Esophagus squamous epithelium (tissue), 5 donors: ENCODE data around the gene CCNF. TPM values are rescaled to one million over a fixed set of nuclear protein-coding genes. Genes with fewer than 3 reads are reported as not detected.

Experiments
- DNase-seq: peaks from one replicate; lab custom pipeline; 2025; lab: John Stamatoyannopoulos, UW
- H3K27ac ChIP-seq, 4 donors: fragments of 200-600 bp; sonication (generic); one replicate each; pipeline ENCODE4 v1.5.1; 2016 to 2019; ENCODE audit warnings: mild to moderate bottlenecking in 1 of 4
- H3K27me3 ChIP-seq, 4 donors: fragments of 200-600 bp; sonication (generic); 1 replicate in 3 of 4; 2 replicates in 1 of 4; pipeline versions ENCODE4 v1.5.1 to v1.6.0; 2017 to 2021; ENCODE audit warnings: antibody characterized with exemption in 1 of 4
- H3K36me3 ChIP-seq, 3 donors: fragments of 200-600 bp; sonication (generic); one replicate each; pipeline ENCODE4 v1.5.1; 2016 to 2019
- H3K4me1 ChIP-seq, 3 donors: fragments of 200-600 bp; sonication (generic); one replicate each; pipeline ENCODE4 v1.5.1; 2017 to 2019
- H3K4me3 ChIP-seq, 4 donors: fragments of 200-600 bp; sonication (generic); 1 replicate in 3 of 4; 2 replicates in 1 of 4; pipeline ENCODE4 v1.5.1; 2016 to 2019; ENCODE audit warnings: mild to moderate bottlenecking in 2 of 4, moderate library complexity in 1 of 4
- H3K9me3 ChIP-seq, 3 donors: fragments of 200-600 bp; sonication (generic); one replicate each; pipeline ENCODE4 v1.5.1; 2016 to 2019
- CTCF ChIP-seq, 6 experiments: fragments of 450-650 bp in 4 of 6; fragments of 200-600 bp in 2 of 6; sonication (generic) in 2 of 6; IDR thresholded peaks; one replicate each; pipeline ENCODE4 v1.5.1; 2016 to 2019; ENCODE audit warnings: antibody characterized with exemption in 6 of 6, mild to moderate bottlenecking in 4 of 6, moderate library complexity in 4 of 6
- POLR2A ChIP-seq, 4 donors: fragments of 450-650 bp; IDR thresholded peaks; one replicate each; pipeline ENCODE4 v1.6.1; 2017; ENCODE audit warnings: antibody characterized with exemption in 4 of 4, mild to moderate bottlenecking in 4 of 4, moderate library complexity in 3 of 4
- WGBS, 2 donors: methylation state at CpG; one replicate each; pipeline ENCODE4 v1.1.5; 2018; 5-methylcytosine and 5-hydroxymethylcytosine counted together
- intact Hi-C: fragments of 100-400 bp; cut with DNase I; formaldehyde crosslinking; loops from one replicate; pipeline ENCODE4 v1.15.0; 2022
- total RNA-seq, 4 donors: library from RNA; depleted of rRNA; stranded (reverse); fragments of >200 nt; gene quantifications; one replicate each; pipeline ENCODE4 v1.1.0, GENCODE V29; 2016
- donor health status: DM: yes; HTN: yes; CAD: no.

Gene CCNF
- total RNA-seq, 4 donors from 2014 or later: 5.9 to 18.6 (median 10.2) TPM

GRCh38 chr16:2427526-2427925 lies 1.7 kb upstream of the CCNF start:
- H3K27me3 ChIP-seq: no peaks in the 10 kb centered on the region
- H3K4me1 ChIP-seq: peaks cover 9 to 29% (median 13%) of the 10 kb centered on the region in 3 donors
- intact Hi-C loops: loop anchor here (10.0 kb wide), 2 partner anchors 67 to 83 kb away; partner anchors contain the start of gene ABCA3
- no peak overlapping the region for H3K27ac ChIP-seq
- TF ChIP-seq CTCF (IDR thresholded peaks at IDR 0.05) (no peak), POLR2A (IDR thresholded peaks at IDR 0.05) (no peak)
- H3K9me3 ChIP-seq: no peaks in the 10 kb centered on the region
- H3K36me3 ChIP-seq: peaks cover 0 to 12% (median 0%) of the 10 kb centered on the region in 3 donors
- WGBS, 2 donors: 80% methylated on average over 2 of the region's 4 CpGs; no CpG with 5 or more reads in 1 of the 2 donors
- no peak for DNase-seq
- H3K4me3 ChIP-seq: no peak overlapping the region

- intact Hi-C loops: loop anchor here (10.0 kb wide), 2 partner anchors 67 to 83 kb away; partner anchors contain the start of gene ABCA3
- Histone ChIP-seq H3K27ac (peak overlapping the region; percentile 77 to 88 (median 82)), H3K27me3 (no peaks in the 10 kb centered on the region), H3K36me3 (peaks cover 0 to 19% (median 0%) of the 10 kb centered on the region in 3 donors), H3K9me3 (no peaks in the 10 kb centered on the region), H3K4me3 (peak overlapping the region; percentile 73 to 96 (median 82)), H3K4me1 (peaks cover 9 to 29% (median 13%) of the 10 kb centered on the region in 3 donors)
- WGBS, 2 donors: 22 to 48% methylated on average over 7 to 21 of the region's 28 CpGs
- TF ChIP-seq CTCF (IDR thresholded peaks at IDR 0.05) (peak in 4 of 6 experiments; percentile 12 to 31 (median 21)), POLR2A (IDR thresholded peaks at IDR 0.05) (no peak)
- no peak for DNase-seq
Observed at GRCh38 chr16:2428051-2428783, 1.0 kb upstream of the CCNF start.

GRCh38 chr16:2428784-2429033 lies 538 bp upstream of the CCNF start:
- Histone ChIP-seq H3K27ac (peak overlapping the region; percentile 77 to 88 (median 82)), H3K9me3 (no peaks in the 10 kb centered on the region), H3K27me3 (no peaks in the 10 kb centered on the region), H3K4me3 (peak overlapping the region; percentile 73 to 96 (median 82)), H3K36me3 (peaks cover 0 to 24% (median 0%) of the 10 kb centered on the region in 3 donors), H3K4me1 (peaks cover 9 to 29% (median 13%) of the 10 kb centered on the region in 3 donors)
- TF ChIP-seq POLR2A (IDR thresholded peaks at IDR 0.05): no peak
- TF ChIP-seq CTCF (IDR thresholded peaks at IDR 0.05): no peak
- 0% methylated on average over 7 of the region's 24 CpGs; no CpG with 5 or more reads in 1 of the 2 donors for WGBS, 2 donors
- intact Hi-C loops: loop anchor here (10.0 kb wide), 2 partner anchors 66 to 84 kb away; partner anchors contain the start of gene ABCA3
- no peak for DNase-seq

GRCh38 chr16:2429771-2430663 lies 770 bp downstream of the CCNF start:
- Histone ChIP-seq H3K27me3 (no peaks in the 10 kb centered on the region), H3K9me3 (no peaks in the 10 kb centered on the region), H3K4me1 (peaks cover 9 to 29% (median 13%) of the 10 kb centered on the region in 3 donors), H3K36me3 (peaks cover 0 to 34% (median 0%) of the 10 kb centered on the region in 3 donors), H3K27ac (peak overlapping the region; percentile 71 to 88 (median 80)), H3K4me3 (peak overlapping the region; percentile 73 to 96 (median 82))
- WGBS, 2 donors: 4 to 6% methylated on average over 13 to 17 of the region's 46 CpGs
- DNase-seq: no peak
- intact Hi-C loops: loop anchor here (10.0 kb wide), 2 partner anchors 65 to 85 kb away; partner anchors contain the start of gene ABCA3
- TF ChIP-seq CTCF (IDR thresholded peaks at IDR 0.05): peak in 3 of 6 experiments; percentile 2 to 21 (median 2)
- no peak for TF ChIP-seq POLR2A (IDR thresholded peaks at IDR 0.05)
